Breast epithelium (tissue), 3 donors: Measurements from ENCODE around the gene MDN1.

Source experiments
- CTCF ChIP-seq, 3 donors: fragments of 450-650 bp; IDR thresholded peaks; one replicate each; pipeline ENCODE4 v1.5.1; 2016 to 2017; ENCODE audit warnings: antibody characterized with exemption in 3 of 3, mild to moderate bottlenecking in 3 of 3, moderate library complexity in 3 of 3
- POLR2A ChIP-seq: fragments of 450-650 bp; IDR thresholded peaks from one replicate; pipeline ENCODE4 v1.6.1; 2016; ENCODE audit warnings: antibody characterized with exemption, mild to moderate bottlenecking, moderate library complexity

- TF ChIP-seq CTCF (IDR thresholded peaks at IDR 0.05) (no peak), POLR2A (no peak)
These were observed 60.8 kb downstream of the MDN1 start for GRCh38 chr6:89758830-89759229.
